Measurements from ENCODE around the gene SEPHS1. TPM values are rescaled to one million over a fixed set of nuclear protein-coding genes. Genes with fewer than 3 reads are reported as not detected.

Gene SEPHS1
- total and polyA plus RNA-seq, 2 donors from 2014 or later, result 48.8 to 53.5 TPM

DNA sequence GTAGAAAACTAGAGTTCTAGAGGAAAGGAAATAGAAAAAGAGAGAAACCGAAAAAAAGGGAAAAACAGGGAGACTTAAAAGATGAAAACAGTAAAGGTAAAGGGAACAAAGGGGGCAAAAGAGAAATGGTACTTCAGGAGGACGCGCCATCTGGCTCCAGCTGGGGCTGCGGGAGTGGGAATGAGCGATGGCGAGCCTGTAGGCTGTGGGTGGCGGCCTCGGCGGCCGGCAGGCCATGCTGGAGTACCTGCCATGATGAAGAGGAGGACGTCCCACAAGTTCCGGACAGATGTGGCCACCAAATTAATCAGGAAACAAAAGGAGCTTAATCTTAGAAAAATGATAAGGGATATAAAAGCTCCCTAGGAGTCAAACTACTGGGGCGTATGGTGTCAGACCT is 26.5 kb downstream of the SEPHS1 start:
- intact Hi-C loops (cut with DNase I), result no loop called here

DNA sequence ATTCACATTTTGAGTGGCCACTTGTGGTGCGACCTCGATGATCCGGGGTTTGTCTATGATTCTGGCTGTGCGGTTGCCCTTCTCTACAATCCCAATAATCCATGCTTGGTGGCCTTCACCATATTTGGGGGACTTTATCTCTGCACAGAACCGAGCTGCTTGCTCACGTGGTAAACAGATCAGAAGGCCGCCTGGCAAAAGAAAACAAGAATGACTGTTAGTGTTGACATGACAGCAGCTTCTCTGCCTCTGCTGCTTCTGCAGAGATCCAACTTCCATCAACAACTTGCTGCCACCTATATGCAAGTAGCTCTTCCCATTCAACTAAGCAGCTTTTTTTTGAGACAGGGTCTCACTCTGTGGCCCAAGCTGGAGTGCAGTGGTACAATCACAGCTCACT is 28.9 kb downstream of the SEPHS1 start:
- peaks cover 0 to 21% (median 5%) of the 10 kb centered on the region in 3 donors for H3K36me3 ChIP-seq (ENCODE audit: control insufficient read depth in 2 of 3, insufficient read depth in 3 of 3, low read length in 3 of 3)
- no peak overlapping the region for H3K27ac ChIP-seq (ENCODE audit: low read depth in 2 of 2, low read length in 2 of 2)
- intact Hi-C loops (cut with DNase I), result no loop called here
- DNase-seq, result no peak
- TF ChIP-seq, protein P1, sequence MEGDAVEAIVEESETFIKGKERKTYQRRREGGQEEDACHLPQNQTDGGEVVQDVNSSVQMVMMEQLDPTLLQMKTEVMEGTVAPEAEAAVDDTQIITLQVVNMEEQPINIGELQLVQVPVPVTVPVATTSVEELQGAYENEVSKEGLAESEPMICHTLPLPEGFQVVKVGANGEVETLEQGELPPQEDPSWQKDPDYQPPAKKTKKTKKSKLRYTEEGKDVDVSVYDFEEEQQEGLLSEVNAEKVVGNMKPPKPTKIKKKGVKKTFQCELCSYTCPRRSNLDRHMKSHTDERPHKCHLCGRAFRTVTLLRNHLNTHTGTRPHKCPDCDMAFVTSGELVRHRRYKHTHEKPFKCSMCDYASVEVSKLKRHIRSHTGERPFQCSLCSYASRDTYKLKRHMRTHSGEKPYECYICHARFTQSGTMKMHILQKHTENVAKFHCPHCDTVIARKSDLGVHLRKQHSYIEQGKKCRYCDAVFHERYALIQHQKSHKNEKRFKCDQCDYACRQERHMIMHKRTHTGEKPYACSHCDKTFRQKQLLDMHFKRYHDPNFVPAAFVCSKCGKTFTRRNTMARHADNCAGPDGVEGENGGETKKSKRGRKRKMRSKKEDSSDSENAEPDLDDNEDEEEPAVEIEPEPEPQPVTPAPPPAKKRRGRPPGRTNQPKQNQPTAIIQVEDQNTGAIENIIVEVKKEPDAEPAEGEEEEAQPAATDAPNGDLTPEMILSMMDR (IDR thresholded peaks at IDR 0.05; ENCODE audit: borderline replicate concordance, extremely low read depth, insufficient read depth), result no peak
- no peaks in the 10 kb centered on the region for H3K27me3 ChIP-seq (ENCODE audit: control insufficient read depth, insufficient read depth, low read length)
- H3K4me3 ChIP-seq (ENCODE audit: low read length in 3 of 3), result no peak overlapping the region
- FAIRE-seq, result no peak
- H3K9me3 ChIP-seq (ENCODE audit: control insufficient read depth in 2 of 3, insufficient read depth in 1 of 3, low read length in 3 of 3), result no peaks in the 10 kb centered on the region
- no peaks in the 10 kb centered on the region for H3K4me1 ChIP-seq (ENCODE audit: control insufficient read depth in 2 of 3, insufficient read depth in 2 of 3, low read depth in 1 of 3, low read length in 3 of 3)
- no peak overlapping the region for H3K9ac ChIP-seq (ENCODE audit: low read length in 3 of 3)

More for the DNA sequence above, 26.5 kb downstream of the SEPHS1 start:
- no peak overlapping the region for H3K27ac ChIP-seq (ENCODE audit: low read depth in 2 of 2, low read length in 2 of 2)
- H3K4me1 ChIP-seq (ENCODE audit: control insufficient read depth in 2 of 3, insufficient read depth in 2 of 3, low read depth in 1 of 3, low read length in 3 of 3), result no peaks in the 10 kb centered on the region
- no peaks in the 10 kb centered on the region for H3K9me3 ChIP-seq (ENCODE audit: control insufficient read depth in 2 of 3, insufficient read depth in 1 of 3, low read length in 3 of 3)
- DNase-seq, result no peak
- no peak overlapping the region for H3K4me3 ChIP-seq (ENCODE audit: low read length in 3 of 3)
- FAIRE-seq, result no peak
- no peaks in the 10 kb centered on the region for H3K27me3 ChIP-seq (ENCODE audit: control insufficient read depth, insufficient read depth, low read length)
- no peak overlapping the region for H3K9ac ChIP-seq (ENCODE audit: low read length in 3 of 3)
- H3K36me3 ChIP-seq (ENCODE audit: control insufficient read depth in 2 of 3, insufficient read depth in 3 of 3, low read length in 3 of 3), result peaks cover 2 to 30% (median 10%) of the 10 kb centered on the region in 3 donors
- TF ChIP-seq, protein P1 (IDR thresholded peaks at IDR 0.05; ENCODE audit: borderline replicate concordance, extremely low read depth, insufficient read depth), result no peak

DNA sequence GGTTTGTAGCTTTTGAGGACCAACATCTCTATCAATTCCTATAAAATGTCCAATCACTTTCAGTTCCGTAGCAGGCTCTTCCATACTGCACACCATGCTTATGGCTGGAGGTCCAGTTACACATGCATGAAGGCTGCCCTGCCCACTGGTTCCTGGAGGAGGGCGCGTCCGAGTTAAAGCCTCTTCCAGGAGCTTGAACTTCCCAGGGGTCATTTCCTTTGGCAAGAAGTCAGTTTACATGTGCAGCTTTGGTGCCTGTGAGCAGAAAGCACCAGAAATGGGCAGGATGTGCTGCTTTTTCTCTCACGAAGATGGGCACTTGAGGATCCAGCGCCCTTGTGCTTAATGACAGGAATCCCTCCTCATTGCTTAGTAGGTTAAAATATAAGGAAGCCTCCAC is 30.6 kb downstream of the SEPHS1 start:
- Histone ChIP-seq H3K36me3 (ENCODE audit: control insufficient read depth in 2 of 3, insufficient read depth in 3 of 3, low read length in 3 of 3) (peaks cover 0 to 13% (median under 1%) of the 10 kb centered on the region in 3 donors), H3K27me3 (ENCODE audit: control insufficient read depth, insufficient read depth, low read length) (no peaks in the 10 kb centered on the region), H3K27ac (ENCODE audit: low read depth in 2 of 2, low read length in 2 of 2) (no peak overlapping the region), H3K4me1 (ENCODE audit: control insufficient read depth in 2 of 3, insufficient read depth in 2 of 3, low read depth in 1 of 3, low read length in 3 of 3) (no peaks in the 10 kb centered on the region), H3K9ac (ENCODE audit: low read length in 3 of 3) (no peak overlapping the region), H3K9me3 (ENCODE audit: control insufficient read depth in 2 of 3, insufficient read depth in 1 of 3, low read length in 3 of 3) (no peaks in the 10 kb centered on the region), H3K4me3 (ENCODE audit: low read length in 3 of 3) (no peak overlapping the region)
- TF ChIP-seq, protein P1 (IDR thresholded peaks at IDR 0.05; ENCODE audit: borderline replicate concordance, extremely low read depth, insufficient read depth), result no peak
- intact Hi-C loops (cut with DNase I), result no loop called here
- peak in 1 of 5 donors; percentile 40 for DNase-seq
- no peak for FAIRE-seq
